GM12892 (cell line): ENCODE data around the gene ARHGAP26.

Experiments
- DNase-seq: peaks from one replicate; pipeline ENCODE4 v3.0.0; 2011; ENCODE audit not compliant: insufficient read length
- FAIRE-seq: peaks from 2 replicates; lab custom pipeline; 2011; peaks lifted over from hg19 to GRCh38; lab: Jason Lieb, UNC
- POLR2A ChIP-seq: IDR thresholded peaks from 2 replicates; pipeline ENCODE4 v1.6.1; 2011; ENCODE audit warnings: low read depth, low read length, control low read depth
- POLR2AphosphoS5 ChIP-seq: IDR thresholded peaks from 2 replicates; pipeline ENCODE4 v1.6.1; 2011; ENCODE audit warnings: low read depth, low read length, control low read depth
- TAF1 ChIP-seq: IDR thresholded peaks from 2 replicates; pipeline ENCODE4 v1.6.1; 2011; ENCODE audit warnings: low read depth, mild to moderate bottlenecking, control low read depth, low read length, borderline replicate concordance

Gene ARHGAP26

GRCh38 chr5:143062379-143062778 lies 292.2 kb downstream of the ARHGAP26 start:
- TF ChIP-seq POLR2AphosphoS5 (no peak), POLR2A (no peak), TAF1 (no peak)
- no peak for FAIRE-seq
- DNase-seq = no peak

- FAIRE-seq (no peak), DNase-seq (no peak)
- no peak for TF ChIP-seq POLR2AphosphoS5
- TF ChIP-seq TAF1 = no peak
- TF ChIP-seq POLR2A = no peak
Measured at GRCh38 chr5:143063175-143063970, 293.2 kb downstream of the ARHGAP26 start.

- FAIRE-seq (peak; percentile 5), DNase-seq (no peak)
Measured at GRCh38 chr5:143064218-143064641, 294.1 kb downstream of the ARHGAP26 start.

GRCh38 chr5:143064676-143065075 lies 294.5 kb downstream of the ARHGAP26 start:
- no peak for DNase-seq
- no peak for TF ChIP-seq TAF1
- TF ChIP-seq POLR2A = no peak
- TF ChIP-seq POLR2AphosphoS5 = no peak
- no peak for FAIRE-seq

More at GRCh38 chr5:143064218-143064641, 294.1 kb downstream of the ARHGAP26 start:
- TF ChIP-seq TAF1 (no peak), POLR2A (no peak), POLR2AphosphoS5 (no peak)

GRCh38 chr5:143065185-143065965 lies 295.2 kb downstream of the ARHGAP26 start:
- TF ChIP-seq POLR2AphosphoS5 = no peak
- no peak for TF ChIP-seq POLR2A
- no peak for TF ChIP-seq TAF1
- FAIRE-seq (peak; percentile 14), DNase-seq (no peak)

- TF ChIP-seq TAF1 (no peak), POLR2AphosphoS5 (no peak), POLR2A (no peak)
- DNase-seq (no peak), FAIRE-seq (peak; percentile 30)
Measured at GRCh38 chr5:143065996-143066522, 295.9 kb downstream of the ARHGAP26 start.

GRCh38 chr5:143066556-143067281 lies 296.5 kb downstream of the ARHGAP26 start:
- FAIRE-seq = peak; percentile 92
- TF ChIP-seq TAF1 (0 out of 2 replicates have a peak, but pooled peaks have one; percentile 19), POLR2AphosphoS5 (peak; percentile 69), POLR2A (peak; percentile 52; the same call in 1 of the 2 replicates)
- DNase-seq = peak; percentile 12

GRCh38 chr5:143068712-143069111 lies 298.5 kb downstream of the ARHGAP26 start:
- FAIRE-seq (no peak), DNase-seq (no peak)
- TF ChIP-seq POLR2A (no peak), TAF1 (no peak), POLR2AphosphoS5 (no peak)

- FAIRE-seq = no peak
- DNase-seq = no peak
- TF ChIP-seq POLR2A (no peak), TAF1 (no peak), POLR2AphosphoS5 (no peak)
Measured at GRCh38 chr5:143071927-143072326, 301.8 kb downstream of the ARHGAP26 start.

GRCh38 chr5:143072734-143073133 lies 302.6 kb downstream of the ARHGAP26 start:
- TF ChIP-seq POLR2A = no peak
- no peak for TF ChIP-seq TAF1
- no peak for TF ChIP-seq POLR2AphosphoS5
- no peak for DNase-seq
- no peak for FAIRE-seq
